K562 (cell line): ENCODE results near the gene GMDS. TPM values are rescaled to one million over a fixed set of nuclear protein-coding genes. Genes with fewer than 3 reads are reported as not detected.

Experiments used
- ATAC-seq: fragments of 200-7000 bp; cut with Tn5 transposase; 3 replicates; pipeline ENCODE4 v1.9.1; 2020; ENCODE audit warnings: moderate library complexity
- BruUV-seq: library from RNA; stranded (reverse); fragments of 400-500 nt; replicated peaks from 2 replicates; lab custom pipeline; 2021; lab: Mats Ljungman, UMichigan
- CTCF ChIA-PET: fragments of 300-600 bp; formaldehyde crosslinking; extraction: SDS; loops from one replicate; lab custom pipeline; 2021; ENCODE audit warnings: low intra/inter-chr PET ratio; lab: Yijun Ruan, JAX
- POLR2A ChIA-PET: fragments of 300-600, 350-650 bp; sonication (Branson Sonifier 250); formaldehyde crosslinking; extraction: SDS; loops from one replicate; lab custom pipeline; 2021; ENCODE audit warnings: antibody characterized with exemption, inconsistent platforms; lab: Yijun Ruan, JAX
- DNase-seq, 4 experiments: peaks; one replicate each; pipeline versions ENCODE4 v3.0.0 to v3.0.0-alpha.2; 2011 to 2018; ENCODE audit warnings: low spot score in 3 of 4, mixed read lengths in 3 of 4; ENCODE audit errors: extremely low read depth in 1 of 4
- FAIRE-seq: peaks from 2 replicates; lab custom pipeline; 2011; peaks lifted over from hg19 to GRCh38; lab: Jason Lieb, UNC
- H2AFZ ChIP-seq: 2 replicates; pipeline ENCODE4 v1.6.0; 2011; ENCODE audit warnings: low read depth, low read length, control low read depth, inconsistent platforms
- H3K27ac ChIP-seq: fragments of 200-600 bp; 3 replicates; pipeline ENCODE4 v1.8.0; 2011; ENCODE audit warnings: low read depth, mild to moderate bottlenecking, control low read depth, inconsistent platforms, low read length, moderate library complexity, mixed read lengths; ENCODE audit errors: extremely low read depth
- H3K27me3 ChIP-seq, 2 experiments: fragments of 300-600 bp in 1 of 2; 2 replicates in 1 of 2; 3 replicates in 1 of 2; pipeline versions ENCODE4 v1.6.0 to v1.8.0; 2011; ENCODE audit warnings: inconsistent platforms in 2 of 2, low read length in 2 of 2, mild to moderate bottlenecking in 1 of 2, mixed read lengths in 1 of 2, moderate library complexity in 1 of 2; ENCODE audit not compliant: control insufficient read depth in 2 of 2, insufficient read depth in 2 of 2
- H3K36me3 ChIP-seq: fragments of 300-600 bp; 3 replicates; pipeline ENCODE4 v1.8.0; 2011; ENCODE audit warnings: mild to moderate bottlenecking, low read length, inconsistent platforms; ENCODE audit not compliant: control insufficient read depth, insufficient read depth
- H3K4me1 ChIP-seq, 2 experiments: fragments of 200-600 bp in 1 of 2; replicated peaks in 1 of 2; 2 replicates in 1 of 2; 3 replicates in 1 of 2; pipeline versions ENCODE4 v1.5.1 to v1.8.0; 2011; ENCODE audit warnings: inconsistent platforms in 2 of 2, low read length in 2 of 2, mild to moderate bottlenecking in 1 of 2, mixed read lengths in 1 of 2, moderate library complexity in 1 of 2; ENCODE audit not compliant: control insufficient read depth in 2 of 2, insufficient read depth in 2 of 2
- H3K4me2 ChIP-seq: 2 replicates; pipeline ENCODE4 v1.6.1; 2011; ENCODE audit warnings: low read length, control low read depth, inconsistent platforms, mixed read lengths; ENCODE audit not compliant: insufficient read depth
- H3K4me3 ChIP-seq: fragments of 200-600 bp; sonication (generic), shearing (Covaris generic); 2 replicates; pipeline ENCODE4 v1.5.1; 2016; ENCODE audit warnings: control low read depth, inconsistent platforms
- H3K79me2 ChIP-seq: fragments of 200-600 bp; 3 replicates; pipeline ENCODE4 v1.8.0; 2011; ENCODE audit warnings: low read length, inconsistent platforms; ENCODE audit not compliant: control insufficient read depth, insufficient read depth
- H3K9ac ChIP-seq, 2 experiments: 2 replicates each; pipeline versions ENCODE4 v1.6.0 to v1.6.1; 2011; ENCODE audit warnings: low read depth in 2 of 2, low read length in 2 of 2, control low read depth in 1 of 2, inconsistent platforms in 1 of 2, mild to moderate bottlenecking in 1 of 2, mixed read lengths in 1 of 2; ENCODE audit not compliant: insufficient read depth in 1 of 2
- H3K9me1 ChIP-seq: one replicate; pipeline ENCODE4 v1.6.0; 2011; ENCODE audit warnings: inconsistent platforms, mild to moderate bottlenecking, low read length, moderate library complexity; ENCODE audit not compliant: control insufficient read depth, insufficient read depth
- H3K9me3 ChIP-seq: replicated peaks from 2 replicates; pipeline ENCODE4 v1.5.1; 2011; ENCODE audit warnings: low read depth, low read length, inconsistent platforms; ENCODE audit not compliant: control insufficient read depth, insufficient read depth
- H4K20me1 ChIP-seq: replicated peaks from 2 replicates; pipeline ENCODE4 v1.6.1; 2011; ENCODE audit warnings: low read length, inconsistent platforms, mixed read lengths; ENCODE audit not compliant: control insufficient read depth, insufficient read depth
- GTF2A2 ChIP-seq: IDR thresholded peaks from 2 replicates; pipeline ENCODE4 v1.6.1; 2016; ENCODE audit warnings: mild to moderate bottlenecking, missing genetic modification characterization, missing compliant biosample characterization
- MTF1 ChIP-seq: fragments of 250-450 bp; sonication (Bioruptor Pico); IDR thresholded peaks from 2 replicates; pipeline ENCODE4 v1.9.0; 2021; ENCODE audit warnings: moderate library complexity, mild to moderate bottlenecking, inconsistent platforms, borderline replicate concordance
- PRPF4 ChIP-seq: fragments of 200-400 bp; formaldehyde crosslinking; IDR thresholded peaks from one replicate; pipeline ENCODE4 v1.6.1; 2017; ENCODE audit warnings: low read length, low read depth, mild to moderate bottlenecking; ENCODE audit not compliant: insufficient read depth, poor library complexity, severe bottlenecking
- RFX7 ChIP-seq: fragments of 250-450 bp; sonication (Bioruptor Pico); IDR thresholded peaks from 2 replicates; pipeline ENCODE4 v1.5.1; 2021; ENCODE audit warnings: mild to moderate bottlenecking
- SMARCB1 ChIP-seq: IDR thresholded peaks from 2 replicates; pipeline ENCODE4 v1.6.1; 2011; ENCODE audit warnings: improper control_type of control experiment, low read depth; ENCODE audit not compliant: insufficient read length
- ZNF436 ChIP-seq: fragments of 250-450, 450-650 bp; sonication (Bioruptor Pico); formaldehyde crosslinking; IDR thresholded peaks from 2 replicates; pipeline ENCODE4 v1.7.0; 2020; ENCODE audit warnings: mild to moderate bottlenecking
- ZNF551 ChIP-seq: fragments of 250-450 bp; sonication (Bioruptor Pico); IDR thresholded peaks from 2 replicates; pipeline ENCODE4 v1.5.0; 2021; ENCODE audit warnings: mild to moderate bottlenecking, moderate library complexity
- ZNF79 ChIP-seq: fragments of 250-450 bp; sonication (Bioruptor Pico); IDR thresholded peaks from 2 replicates; pipeline ENCODE4 v1.4.0; 2020; ENCODE audit warnings: low read depth, mild to moderate bottlenecking, moderate library complexity
- ZZZ3 ChIP-seq: fragments of 450-650 bp; IDR thresholded peaks from 2 replicates; pipeline ENCODE4 v1.6.1; 2016; ENCODE audit warnings: antibody characterized with exemption, mild to moderate bottlenecking, moderate library complexity
- in situ Hi-C: fragments of 300-500 bp; cut with MboI; formaldehyde crosslinking; loops from 4 replicates; pipeline ENCODE4 v1.15.0; 2018; ENCODE audit warnings: inconsistent platforms, mixed read lengths
- intact Hi-C: fragments of 100-400 bp; cut with micrococcal nuclease; formaldehyde crosslinking; loops from 2 replicates; pipeline ENCODE4 v1.14.2; 2022
- polyA plus RNA-seq, 8 experiments: library from polyadenylated mRNA; depleted of rRNA in 4 of 8; stranded (reverse) in 5 of 8; unstranded in 3 of 8; fragments of >200 nt; fragmentation: Nextera tagmentation in 2 of 8; fragmentation: Illumina TruSeq in 1 of 8; extraction: Ambion mirVana in 2 of 8; extraction: Trizol in 1 of 8; gene quantifications; 2 replicates each; pipeline versions ENCODE4 v1.2.1 to v1.2.3, GENCODE V29; 2011 to 2014; ENCODE audit warnings: inconsistent platforms in 1 of 8, missing spikeins in 1 of 8
- total RNA-seq, 7 experiments: library from RNA; depleted of rRNA in 6 of 7; stranded (reverse); fragments of >200 nt in 6 of 7; fragmentation: Illumina TruSeq in 2 of 7; extraction: Trizol in 2 of 7; gene quantifications; 2 replicates each; pipeline versions ENCODE4 v1.2.1 to v1.2.3, GENCODE V29; 2011 to 2021; ENCODE audit warnings: low replicate concordance in 1 of 7
- TF ChIP-seq, protein P1 (sequence below): fragments of 250-450 bp; sonication (Bioruptor Pico); IDR thresholded peaks from 2 replicates; pipeline ENCODE4 v1.5.0; 2020; ENCODE audit warnings: mild to moderate bottlenecking
- TF ChIP-seq, protein P2 (sequence below), 2 experiments: fragments of 450-650 bp; conservative IDR thresholded peaks; 2 replicates each; pipeline ENCODE4 v1.6.1; 2017; ENCODE audit warnings: mild to moderate bottlenecking in 2 of 2, moderate library complexity in 2 of 2

GMDS gene
- total and polyA plus RNA-seq, 9 of the 15 experiments (the other 6 are each of a cell fraction or from before 2014, with no cell fraction given): 0.48 to 31.8 (median 13.4) TPM

GRCh38 chr6:2168480-2168879 is 76.9 kb downstream of the GMDS start:
- no peak for DNase-seq
- CTCF ChIA-PET: no interaction called here
- no peak overlapping the region for H3K4me2 ChIP-seq
- no peak overlapping the region for H3K9ac ChIP-seq
- TF ChIP-seq, protein P1, sequence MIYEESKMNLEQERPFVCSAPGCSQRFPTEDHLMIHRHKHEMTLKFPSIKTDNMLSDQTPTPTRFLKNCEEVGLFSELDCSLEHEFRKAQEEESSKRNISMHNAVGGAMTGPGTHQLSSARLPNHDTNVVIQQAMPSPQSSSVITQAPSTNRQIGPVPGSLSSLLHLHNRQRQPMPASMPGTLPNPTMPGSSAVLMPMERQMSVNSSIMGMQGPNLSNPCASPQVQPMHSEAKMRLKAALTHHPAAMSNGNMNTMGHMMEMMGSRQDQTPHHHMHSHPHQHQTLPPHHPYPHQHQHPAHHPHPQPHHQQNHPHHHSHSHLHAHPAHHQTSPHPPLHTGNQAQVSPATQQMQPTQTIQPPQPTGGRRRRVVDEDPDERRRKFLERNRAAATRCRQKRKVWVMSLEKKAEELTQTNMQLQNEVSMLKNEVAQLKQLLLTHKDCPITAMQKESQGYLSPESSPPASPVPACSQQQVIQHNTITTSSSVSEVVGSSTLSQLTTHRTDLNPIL (CRISPR knock-in tag): no peak
- TF ChIP-seq ZZZ3 (no peak), ZNF551 (CRISPR knock-in tag) (no peak), ZNF436 (CRISPR knock-in tag) (no peak), RFX7 (CRISPR knock-in tag) (no peak), MTF1 (CRISPR knock-in tag) (no peak), PRPF4 (no peak), SMARCB1 (no peak), GTF2A2 (tag) (no peak), ZNF79 (no peak)
- TF ChIP-seq, protein P2, sequence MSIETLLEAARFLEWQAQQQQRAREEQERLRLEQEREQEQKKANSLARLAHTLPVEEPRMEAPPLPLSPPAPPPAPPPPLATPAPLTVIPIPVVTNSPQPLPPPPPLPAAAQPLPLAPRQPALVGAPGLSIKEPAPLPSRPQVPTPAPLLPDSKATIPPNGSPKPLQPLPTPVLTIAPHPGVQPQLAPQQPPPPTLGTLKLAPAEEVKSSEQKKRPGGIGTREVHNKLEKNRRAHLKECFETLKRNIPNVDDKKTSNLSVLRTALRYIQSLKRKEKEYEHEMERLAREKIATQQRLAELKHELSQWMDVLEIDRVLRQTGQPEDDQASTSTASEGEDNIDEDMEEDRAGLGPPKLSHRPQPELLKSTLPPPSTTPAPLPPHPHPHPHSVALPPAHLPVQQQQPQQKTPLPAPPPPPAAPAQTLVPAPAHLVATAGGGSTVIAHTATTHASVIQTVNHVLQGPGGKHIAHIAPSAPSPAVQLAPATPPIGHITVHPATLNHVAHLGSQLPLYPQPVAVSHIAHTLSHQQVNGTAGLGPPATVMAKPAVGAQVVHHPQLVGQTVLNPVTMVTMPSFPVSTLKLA (conservative IDR thresholded peaks at IDR 0.05): no peak
- POLR2A ChIA-PET: no interaction called here
- H3K36me3 ChIP-seq: no peaks in the 10 kb centered on the region
- no peaks in the 10 kb centered on the region for H3K9me3 ChIP-seq
- H3K9me1 ChIP-seq: no peaks in the 10 kb centered on the region
- H3K27ac ChIP-seq: no peak overlapping the region
- H3K4me3 ChIP-seq: no peak overlapping the region
- intact Hi-C loops: no loop called here
- H3K27me3 ChIP-seq: peaks cover 3 to 8% of the 10 kb centered on the region in 2 experiments; a peak in 4 of 5 replicates
- FAIRE-seq: no peak
- no TSS peak for BruUV-seq
- no peaks in the 10 kb centered on the region for H3K79me2 ChIP-seq
- in situ Hi-C loops: no loop called here
- H2AFZ ChIP-seq: no peak overlapping the region
- ATAC-seq: no peak
- H3K4me1 ChIP-seq: no peaks in the 10 kb centered on the region
- H4K20me1 ChIP-seq: 0 out of 2 replicates have a peak, but pooled peaks cover 10% of the 10 kb centered on the region
